Left cardiac atrium (tissue), 4 donors: ENCODE results near the gene MAN2B1. TPM values are rescaled to one million over a fixed set of nuclear protein-coding genes. Genes with fewer than 3 reads are reported as not detected.
A peak's percentile ranks its signal among the peaks of the same experiment; 100 is the strongest.
"Not testable (repeated sequence)": the region's sequence is repeated elsewhere in the genome, so short reads cannot be mapped to it uniquely, and the experiment has no call there.

Experiments used
- ATAC-seq, 2 donors: fragments of 200-7000 bp; cut with Tn5 transposase; one replicate each; pipeline ENCODE4 v1.9.1; 2020; ENCODE audit warnings: mild to moderate bottlenecking in 2 of 2, moderate library complexity in 2 of 2
- DNase-seq: peaks from one replicate; pipeline ENCODE4 v3.0.0-alpha.2; 2020
- intact Hi-C, 2 donors: fragments of 100-400 bp; cut with DNase I; formaldehyde crosslinking; loops; one replicate each; pipeline versions ENCODE4 v1.14.1 to v1.15.1; 2022 to 2023
- total RNA-seq, 2 donors: library from RNA; stranded (reverse); fragmentation: NEBNext Ultra II Directional; extraction: Animal tissue kit (Norgen Biotek cat#: 25700); gene quantifications; one replicate each; pipeline ENCODE4 v1.2.1, GENCODE V29; 2021
- donor health status: DM: no; HTN: yes; CAD: no.
- donor health status: DM: no; HTN: yes; CAD: no; lungs with severe emphysema.
- donor health status: DM: yes; HTN: yes; CAD: no.
- donor health status: Dilated cardiomyopathy.

Gene MAN2B1
- total RNA-seq, 2 donors from 2014 or later, result 42.1 to 55.8 TPM

- ATAC-seq (no peak), DNase-seq (no peak)
- intact Hi-C loops, result no loop called here
Measured at GRCh38 chr19:12694641-12695040, 28.1 kb upstream of the MAN2B1 start.

GRCh38 chr19:12692960-12693359, 26.4 kb upstream of the MAN2B1 start:
- no peak for ATAC-seq
- intact Hi-C loops, result no loop called here
- no peak for DNase-seq

GRCh38 chr19:12689581-12690216, 23.2 kb upstream of the MAN2B1 start:
- ATAC-seq (no peak), DNase-seq (no peak)
- intact Hi-C loops, result no loop called here

GRCh38 chr19:12689012-12689411, 22.5 kb upstream of the MAN2B1 start:
- peak in 1 of 2 donors; percentile 7 for ATAC-seq
- intact Hi-C loops, result no loop called here
- DNase-seq, result no peak

DNA sequence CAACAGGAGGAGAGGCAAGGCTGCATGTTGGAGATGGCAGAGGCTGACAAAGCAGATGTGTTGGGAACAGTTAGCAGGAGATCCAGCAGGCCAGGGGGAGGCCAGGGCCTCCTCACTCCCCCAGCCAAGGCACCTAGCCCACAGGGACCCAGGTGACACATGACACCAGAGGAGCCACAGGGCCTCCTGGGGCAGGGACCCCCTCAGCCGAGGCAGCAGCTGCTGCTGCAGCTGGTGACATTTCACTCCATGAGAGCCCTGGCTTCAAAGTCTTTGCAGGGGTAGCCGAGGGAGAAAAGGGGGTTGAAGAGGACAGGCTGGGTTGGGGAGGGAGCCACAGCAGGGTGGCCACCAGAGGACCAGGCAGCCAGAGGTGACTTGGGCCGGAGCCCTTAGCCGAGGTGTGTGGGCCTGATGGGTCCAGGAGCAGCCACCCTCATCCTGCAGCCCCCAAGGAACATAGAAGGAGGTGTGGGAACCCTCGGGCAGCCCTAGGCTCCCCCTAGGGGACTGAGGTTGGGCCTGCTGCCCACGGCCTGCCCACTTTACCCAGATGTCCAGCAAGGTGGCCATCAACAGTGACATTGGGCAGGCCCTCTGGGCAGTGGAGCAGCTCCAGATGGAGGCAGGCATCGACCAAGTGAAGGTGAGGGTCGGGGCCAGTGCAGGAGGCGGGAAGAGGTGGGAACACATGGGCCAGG, 21.1 kb upstream of the MAN2B1 start, which contains the start of gene GNG14:
TSS of gene GNG14 (plus strand) at position 503 of the 701 bp plus-strand sequence. CDS start at position 554, 51 bp downstream.
- intact Hi-C loops, result no loop called here
- ATAC-seq (no peak), DNase-seq (no peak)

GRCh38 chr19:12685831-12686230, 19.3 kb upstream of the MAN2B1 start:
- DNase-seq (no peak), ATAC-seq (no peak)
- intact Hi-C loops, result no loop called here

- peak; percentile 95 for DNase-seq
- intact Hi-C loops, result no loop called here
- ATAC-seq, result peak; percentile 92 to 95
Measured at GRCh38 chr19:12681074-12681987, 14.8 kb upstream of the MAN2B1 start, which contains the start of gene DHPS. Gene DHPS (minus strand): TSS chr19:12681880. CDS start chr19:12681766, 114 bp downstream.

DNA sequence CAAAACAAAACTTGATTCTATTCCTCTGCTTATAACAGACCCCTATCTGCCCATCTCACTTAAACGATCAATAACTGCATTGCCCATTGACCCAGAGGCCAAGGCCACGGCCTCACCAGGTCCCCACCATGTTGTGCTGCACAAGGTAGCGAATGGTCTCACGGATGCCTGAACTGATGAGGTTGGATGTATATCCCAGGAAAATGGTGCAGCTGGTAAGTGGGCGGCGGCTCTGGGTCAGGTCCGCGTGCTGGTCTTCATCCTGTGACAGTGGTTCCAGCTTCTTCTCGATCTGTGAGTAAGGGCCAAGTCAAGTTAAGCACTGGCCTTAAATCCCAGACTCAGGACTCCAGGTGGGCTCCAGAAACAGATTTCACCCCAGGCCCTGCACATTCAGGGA, 13.5 kb upstream of the MAN2B1 start:
- DNase-seq (no peak), ATAC-seq (no peak)
- intact Hi-C loops, result no loop called here

- DNase-seq, ATAC-seq, intact Hi-C loops: not testable (repeated sequence)
Measured at GRCh38 chr19:12678039-12678438, 11.5 kb upstream of the MAN2B1 start.

DNA sequence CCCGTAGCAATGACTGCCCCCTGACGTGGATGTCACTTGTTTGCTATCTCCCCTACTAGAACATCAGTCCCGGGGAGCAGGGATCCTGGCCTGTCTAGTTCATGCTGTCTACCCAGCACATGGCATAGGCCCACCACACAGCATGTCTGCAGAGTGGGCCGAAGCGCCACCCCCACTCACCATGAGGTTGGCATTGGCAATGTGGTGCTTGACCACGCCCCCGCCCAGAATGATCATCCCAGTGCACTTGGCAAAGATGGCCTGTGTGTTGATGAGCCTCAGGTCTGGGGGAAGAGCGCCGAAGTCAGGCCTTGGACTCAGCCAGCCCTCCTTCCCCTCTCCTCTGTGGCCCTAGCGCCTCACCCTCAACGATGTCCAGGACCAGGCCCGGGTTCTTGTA, 10.4 kb upstream of the MAN2B1 start:
- no peak for DNase-seq
- ATAC-seq, result no peak
- intact Hi-C loops, result no loop called here

DNA sequence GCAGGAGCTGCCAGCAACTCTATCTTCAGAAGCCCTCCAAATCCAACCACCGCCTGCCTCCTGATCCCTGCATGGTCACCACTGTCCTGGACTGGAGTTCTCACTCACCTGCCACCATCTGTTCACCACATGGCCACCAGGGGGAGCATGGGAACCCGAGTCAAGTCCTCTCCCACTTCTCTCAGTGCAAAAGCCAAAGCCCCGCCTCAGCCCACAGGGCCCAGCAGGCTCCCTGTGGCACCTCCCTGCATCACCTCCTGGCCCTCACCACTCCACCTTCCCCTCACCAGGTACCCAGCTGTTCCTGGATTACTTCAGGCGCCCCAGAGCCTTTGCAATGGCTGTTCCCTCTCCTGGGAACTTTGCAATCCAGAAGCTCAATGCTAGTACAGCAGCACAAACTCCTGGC, 9.8 kb upstream of the MAN2B1 start:
- intact Hi-C loops, result no loop called here
- DNase-seq, result peak; percentile 86
- ATAC-seq, result peak; percentile 35 to 50

DNA sequence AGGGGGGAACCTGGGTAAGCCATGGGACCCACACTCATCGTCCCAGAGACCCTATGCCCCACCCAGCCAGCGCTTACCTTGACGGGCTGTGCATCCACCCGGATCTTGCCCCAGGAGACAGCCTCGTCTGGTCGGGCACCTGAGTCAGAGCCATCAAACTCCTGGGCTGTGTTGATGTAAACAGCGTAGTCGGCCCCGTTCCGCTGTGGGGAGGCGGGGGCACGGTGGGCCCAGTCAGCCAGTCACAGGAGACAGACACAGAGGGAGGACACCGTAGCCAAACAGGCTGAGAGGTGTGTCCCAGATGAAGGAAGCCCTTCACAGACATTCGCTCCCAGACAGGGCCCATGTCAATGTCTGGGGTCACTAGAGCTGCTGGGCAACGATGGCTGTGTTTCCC, 9.4 kb upstream of the MAN2B1 start:
- ATAC-seq, result no peak
- intact Hi-C loops, result no loop called here
- no peak for DNase-seq

DNA sequence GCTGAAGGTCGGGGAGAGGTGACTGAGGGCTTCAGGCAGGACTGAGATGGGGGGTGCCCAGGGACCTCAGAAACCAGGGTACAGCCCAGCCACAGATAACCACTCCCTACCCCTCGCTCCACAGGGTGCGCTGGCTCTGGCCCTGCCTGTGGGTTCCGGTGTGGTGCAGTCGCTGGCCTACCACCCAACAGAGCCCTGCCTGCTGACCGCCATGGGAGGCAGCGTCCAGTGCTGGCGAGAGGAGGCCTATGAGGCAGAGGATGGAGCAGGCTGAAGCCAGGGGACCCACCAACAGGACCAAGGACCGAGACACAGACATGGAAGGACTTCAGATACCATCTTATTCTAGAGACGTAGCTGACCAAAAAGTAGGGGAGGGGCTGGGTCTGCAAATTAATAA, 8.9 kb upstream of the MAN2B1 start:
- intact Hi-C loops, result no loop called here

DNA sequence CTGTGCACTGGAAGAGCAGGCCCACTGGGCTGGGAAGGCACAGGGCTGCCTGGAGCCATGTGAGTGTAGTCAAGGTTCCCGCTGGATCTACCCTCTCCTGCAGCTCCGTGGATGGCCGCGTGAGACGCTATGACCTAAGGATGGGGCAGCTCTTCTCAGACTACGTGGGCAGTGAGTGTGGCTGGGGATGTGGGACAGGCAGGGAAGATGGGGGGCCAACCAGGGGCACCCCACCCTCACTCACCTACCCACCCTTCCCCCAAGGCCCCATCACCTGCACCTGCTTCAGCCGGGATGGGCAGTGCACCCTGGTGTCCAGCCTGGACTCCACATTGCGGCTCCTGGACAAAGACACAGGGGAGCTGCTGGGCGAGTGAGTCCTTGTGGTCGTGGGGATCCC, 6.2 kb upstream of the MAN2B1 start:
- DNase-seq (no peak), ATAC-seq (no peak)
- intact Hi-C loops, result loop anchor here in 1 of 2 donors (5.0 kb wide), 1 partner anchor 110 kb away; no protein-coding TSS in a partner anchor

More for the DNA sequence above, 8.9 kb upstream of the MAN2B1 start:
- DNase-seq (no peak), ATAC-seq (no peak)

GRCh38 chr19:12670159-12670928, 3.8 kb upstream of the MAN2B1 start:
- DNase-seq, result no peak
- no peak for ATAC-seq
- intact Hi-C loops, result loop anchor here in 1 of 2 donors (5.0 kb wide), 1 partner anchor 108 kb away; no protein-coding TSS in a partner anchor

DNA sequence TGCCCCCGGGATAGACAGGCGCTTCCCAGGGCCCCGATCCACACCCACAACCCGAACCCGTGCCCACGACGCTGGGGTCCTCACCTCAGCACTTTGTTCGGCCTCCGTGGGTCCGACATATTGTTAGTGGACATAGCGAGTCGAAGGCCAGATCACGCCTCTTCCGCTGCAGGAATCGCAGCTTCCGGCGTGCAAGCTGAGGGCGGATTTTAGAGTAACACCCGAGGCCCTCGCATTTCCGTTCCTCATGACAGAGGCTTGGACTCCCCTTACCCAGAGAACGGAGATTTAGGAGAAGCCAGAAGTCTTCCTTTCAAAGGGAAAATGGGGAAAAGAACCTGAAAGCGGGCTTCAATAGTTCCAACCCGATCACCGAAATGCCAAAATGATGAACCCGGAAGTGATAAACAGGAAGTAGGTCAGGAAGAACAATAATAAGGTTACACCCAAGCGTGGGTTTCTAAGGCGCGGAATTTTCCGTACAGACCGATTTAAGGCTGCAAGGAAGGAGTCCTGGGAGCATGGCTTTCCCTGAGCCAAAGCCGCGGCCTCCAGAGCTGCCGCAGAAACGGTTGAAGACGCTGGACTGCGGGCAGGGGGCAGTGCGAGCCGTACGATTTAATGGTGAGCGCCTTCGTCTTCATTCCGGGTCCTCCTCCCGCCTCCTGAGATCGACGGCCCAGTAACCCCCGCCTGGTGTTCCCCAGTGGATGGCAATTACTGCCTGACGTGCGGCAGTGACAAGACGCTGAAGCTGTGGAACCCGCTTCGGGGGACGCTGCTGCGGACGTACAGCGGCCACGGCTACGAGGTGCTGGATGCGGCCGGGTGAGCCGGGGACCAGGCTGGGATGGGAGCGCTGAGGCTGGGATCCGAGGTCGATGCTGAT, 3.0 kb upstream of the MAN2B1 start:
- DNase-seq (peak; percentile 80), ATAC-seq (peak; percentile 70 to 71)
- intact Hi-C loops, result loop anchor here (5.0 to 10.0 kb wide), 2 partner anchors 105 to 107 kb away; no protein-coding TSS in a partner anchor

GRCh38 chr19:12668932-12669269, 2.4 kb upstream of the MAN2B1 start:
- intact Hi-C loops, result loop anchor here in 1 of 2 donors (10.0 kb wide), 1 partner anchor 104 kb away; no protein-coding TSS in a partner anchor
- ATAC-seq (peak; percentile 8 to 21), DNase-seq (peak; percentile 73)

- no peak for ATAC-seq
- intact Hi-C loops, result loop anchor here in 1 of 2 donors (10.0 kb wide), 1 partner anchor 104 kb away; no protein-coding TSS in a partner anchor
- DNase-seq, result no peak
Measured at GRCh38 chr19:12668346-12668745, 1.8 kb upstream of the MAN2B1 start.
